HL-60 (cell line): ENCODE measurements around the gene RYR2.

Source experiments
- DNase-seq, 2 experiments: peaks; one replicate each; pipeline ENCODE4 v3.0.0-alpha.2; 2010 to 2020; ENCODE audit warnings: low read depth in 1 of 2, low spot score in 1 of 2
- H3K27ac ChIP-seq: fragments of 250-450 bp; sonication (Bioruptor Pico); replicated peaks from 2 replicates; pipeline ENCODE4 v1.5.1; 2020; ENCODE audit warnings: mild to moderate bottlenecking, moderate library complexity
- H3K27me3 ChIP-seq: fragments of 250-450 bp; sonication (Bioruptor Pico); 2 replicates; pipeline ENCODE4 v1.5.1; 2021; ENCODE audit warnings: mild to moderate bottlenecking, moderate library complexity; ENCODE audit not compliant: insufficient read depth, poor library complexity, severe bottlenecking
- H3K4me3 ChIP-seq: replicated peaks from 2 replicates; pipeline ENCODE4 v1.5.1; 2011; ENCODE audit warnings: mild to moderate bottlenecking, control low read depth, low read length; ENCODE audit not compliant: insufficient read depth
- GABPA ChIP-seq: IDR thresholded peaks from 2 replicates; pipeline ENCODE4 v1.6.1; 2012; ENCODE audit warnings: low read depth
- POLR2AphosphoS5 ChIP-seq: IDR thresholded peaks from 2 replicates; pipeline ENCODE4 v1.6.1; 2012; ENCODE audit warnings: low read depth
- SPI1 ChIP-seq: IDR thresholded peaks from 2 replicates; pipeline ENCODE4 v1.6.1; 2012; ENCODE audit warnings: low read depth, mild to moderate bottlenecking, borderline replicate concordance
- TF ChIP-seq, protein P1 (sequence below): IDR thresholded peaks from 2 replicates; pipeline ENCODE4 v1.6.1; 2012; ENCODE audit warnings: low read depth; ENCODE audit not compliant: insufficient replicate concordance
- TF ChIP-seq, protein P2 (sequence below): IDR thresholded peaks from one replicate; pipeline ENCODE4 v1.5.1; 2011; ENCODE audit warnings: low read length, control low read depth, inconsistent platforms; ENCODE audit not compliant: insufficient read depth

Gene RYR2

DNA sequence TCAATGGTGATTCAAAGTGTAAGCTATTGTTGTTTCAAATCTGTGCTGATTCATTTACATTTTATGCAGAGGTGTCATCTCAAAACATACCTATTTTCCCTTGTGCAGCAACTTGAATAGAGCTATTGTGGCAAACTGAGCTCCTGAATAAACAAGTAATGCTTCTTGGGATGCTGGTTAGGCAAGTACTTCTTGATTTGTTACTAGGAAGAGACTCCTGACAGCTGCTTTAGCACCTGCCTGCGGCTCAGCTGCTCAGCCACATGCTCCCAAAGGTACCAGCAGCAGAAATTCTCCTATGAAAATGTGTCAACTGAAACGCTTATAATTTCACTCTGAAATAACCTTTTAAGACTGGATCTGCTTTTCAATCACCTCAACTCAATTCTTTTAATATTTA is 352.3 kb downstream of the RYR2 start:
- no peak overlapping the region for H3K4me3 ChIP-seq
- DNase-seq: no peak
- H3K27me3 ChIP-seq: no peaks in the 10 kb centered on the region
- TF ChIP-seq GABPA: no peak
- TF ChIP-seq, protein P1, sequence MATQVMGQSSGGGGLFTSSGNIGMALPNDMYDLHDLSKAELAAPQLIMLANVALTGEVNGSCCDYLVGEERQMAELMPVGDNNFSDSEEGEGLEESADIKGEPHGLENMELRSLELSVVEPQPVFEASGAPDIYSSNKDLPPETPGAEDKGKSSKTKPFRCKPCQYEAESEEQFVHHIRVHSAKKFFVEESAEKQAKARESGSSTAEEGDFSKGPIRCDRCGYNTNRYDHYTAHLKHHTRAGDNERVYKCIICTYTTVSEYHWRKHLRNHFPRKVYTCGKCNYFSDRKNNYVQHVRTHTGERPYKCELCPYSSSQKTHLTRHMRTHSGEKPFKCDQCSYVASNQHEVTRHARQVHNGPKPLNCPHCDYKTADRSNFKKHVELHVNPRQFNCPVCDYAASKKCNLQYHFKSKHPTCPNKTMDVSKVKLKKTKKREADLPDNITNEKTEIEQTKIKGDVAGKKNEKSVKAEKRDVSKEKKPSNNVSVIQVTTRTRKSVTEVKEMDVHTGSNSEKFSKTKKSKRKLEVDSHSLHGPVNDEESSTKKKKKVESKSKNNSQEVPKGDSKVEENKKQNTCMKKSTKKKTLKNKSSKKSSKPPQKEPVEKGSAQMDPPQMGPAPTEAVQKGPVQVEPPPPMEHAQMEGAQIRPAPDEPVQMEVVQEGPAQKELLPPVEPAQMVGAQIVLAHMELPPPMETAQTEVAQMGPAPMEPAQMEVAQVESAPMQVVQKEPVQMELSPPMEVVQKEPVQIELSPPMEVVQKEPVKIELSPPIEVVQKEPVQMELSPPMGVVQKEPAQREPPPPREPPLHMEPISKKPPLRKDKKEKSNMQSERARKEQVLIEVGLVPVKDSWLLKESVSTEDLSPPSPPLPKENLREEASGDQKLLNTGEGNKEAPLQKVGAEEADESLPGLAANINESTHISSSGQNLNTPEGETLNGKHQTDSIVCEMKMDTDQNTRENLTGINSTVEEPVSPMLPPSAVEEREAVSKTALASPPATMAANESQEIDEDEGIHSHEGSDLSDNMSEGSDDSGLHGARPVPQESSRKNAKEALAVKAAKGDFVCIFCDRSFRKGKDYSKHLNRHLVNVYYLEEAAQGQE: no peak
- TF ChIP-seq, protein P2, sequence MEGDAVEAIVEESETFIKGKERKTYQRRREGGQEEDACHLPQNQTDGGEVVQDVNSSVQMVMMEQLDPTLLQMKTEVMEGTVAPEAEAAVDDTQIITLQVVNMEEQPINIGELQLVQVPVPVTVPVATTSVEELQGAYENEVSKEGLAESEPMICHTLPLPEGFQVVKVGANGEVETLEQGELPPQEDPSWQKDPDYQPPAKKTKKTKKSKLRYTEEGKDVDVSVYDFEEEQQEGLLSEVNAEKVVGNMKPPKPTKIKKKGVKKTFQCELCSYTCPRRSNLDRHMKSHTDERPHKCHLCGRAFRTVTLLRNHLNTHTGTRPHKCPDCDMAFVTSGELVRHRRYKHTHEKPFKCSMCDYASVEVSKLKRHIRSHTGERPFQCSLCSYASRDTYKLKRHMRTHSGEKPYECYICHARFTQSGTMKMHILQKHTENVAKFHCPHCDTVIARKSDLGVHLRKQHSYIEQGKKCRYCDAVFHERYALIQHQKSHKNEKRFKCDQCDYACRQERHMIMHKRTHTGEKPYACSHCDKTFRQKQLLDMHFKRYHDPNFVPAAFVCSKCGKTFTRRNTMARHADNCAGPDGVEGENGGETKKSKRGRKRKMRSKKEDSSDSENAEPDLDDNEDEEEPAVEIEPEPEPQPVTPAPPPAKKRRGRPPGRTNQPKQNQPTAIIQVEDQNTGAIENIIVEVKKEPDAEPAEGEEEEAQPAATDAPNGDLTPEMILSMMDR: no peak
- no peak for TF ChIP-seq POLR2AphosphoS5
- no peak for TF ChIP-seq SPI1
- H3K27ac ChIP-seq: no peak overlapping the region

DNA sequence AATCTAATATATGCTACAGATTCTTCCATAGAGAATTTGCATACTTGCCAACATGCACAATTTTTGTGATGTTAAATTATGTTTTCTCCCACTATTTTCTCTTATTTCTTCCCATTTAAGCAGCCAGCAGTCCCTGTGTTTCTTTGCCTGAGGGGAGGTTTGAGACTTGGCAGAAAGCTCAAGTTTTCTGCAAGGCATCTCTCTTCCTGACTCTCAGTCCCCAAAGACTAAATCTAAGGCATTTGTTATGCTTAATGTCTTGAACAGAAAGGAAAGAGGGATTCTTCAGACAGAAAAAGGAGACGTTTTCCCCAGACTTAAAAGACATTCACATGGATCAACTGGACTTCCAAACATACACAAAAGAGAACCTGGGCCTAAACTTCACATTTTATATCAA is 354.4 kb downstream of the RYR2 start:
- no peaks in the 10 kb centered on the region for H3K27me3 ChIP-seq
- H3K4me3 ChIP-seq: no peak overlapping the region
- DNase-seq: no peak
- no peak overlapping the region for H3K27ac ChIP-seq
- TF ChIP-seq, protein P2: no peak

DNA sequence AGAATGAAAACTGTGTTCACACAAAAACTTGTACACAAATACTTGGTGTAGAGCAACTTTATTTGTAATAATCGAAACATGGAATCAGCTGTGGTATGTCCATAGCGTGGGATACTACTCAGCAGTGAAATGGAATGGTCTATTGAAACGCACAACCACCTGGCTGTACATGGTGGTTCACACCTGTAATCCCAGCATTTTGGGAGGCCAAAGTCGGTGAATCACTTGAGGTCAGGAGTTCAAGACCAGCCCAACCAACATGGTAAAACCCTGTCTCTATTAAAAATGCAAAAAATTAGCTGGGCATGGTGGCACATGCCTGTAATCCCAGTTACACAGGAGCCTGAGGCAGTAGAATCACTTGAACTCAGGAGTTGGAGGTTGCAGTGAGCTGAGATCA is 356.8 kb downstream of the RYR2 start:
- Histone ChIP-seq H3K27me3 (no peaks in the 10 kb centered on the region), H3K4me3 (no peak overlapping the region), H3K27ac (no peak overlapping the region)
- TF ChIP-seq SPI1: no peak
- TF ChIP-seq, protein P1: no peak
- TF ChIP-seq, protein P2: no peak
- no peak for TF ChIP-seq GABPA
- TF ChIP-seq POLR2AphosphoS5: no peak
- no peak for DNase-seq

DNA sequence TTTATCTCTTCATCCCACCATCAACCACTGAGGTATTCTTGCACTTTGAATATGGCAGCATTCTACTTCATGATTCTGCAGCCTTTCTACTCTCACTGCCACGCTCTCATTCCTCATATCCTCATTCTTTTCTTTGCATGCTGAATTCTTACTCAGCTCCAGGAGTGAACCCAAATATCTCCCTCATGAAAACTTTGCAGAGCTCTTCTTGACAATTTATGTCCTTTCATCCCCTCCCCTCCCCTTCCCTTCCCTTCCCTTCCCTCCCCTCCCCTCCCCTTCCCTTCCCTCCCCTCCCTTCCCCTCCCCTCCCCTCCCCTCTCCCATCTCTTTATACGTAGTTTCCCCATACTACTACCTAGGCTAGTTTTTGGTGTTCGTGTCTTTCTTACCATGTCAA is 363.9 kb downstream of the RYR2 start:
- H3K27me3 ChIP-seq: no peaks in the 10 kb centered on the region
- TF ChIP-seq, protein P1: no peak
- no peak for TF ChIP-seq SPI1
- no peak for TF ChIP-seq POLR2AphosphoS5
- TF ChIP-seq, protein P2: no peak
- no peak for TF ChIP-seq GABPA
- no peak overlapping the region for H3K4me3 ChIP-seq
- no peak overlapping the region for H3K27ac ChIP-seq
- DNase-seq: no peak
